Sciatic nerve (tissue), 2 donors: ENCODE measurements around the gene CNOT10. TPM values are rescaled to one million over a fixed set of nuclear protein-coding genes. Genes with fewer than 3 reads are reported as not detected.

ENCODE experiments used
- ATAC-seq: fragments of 200-7000 bp; cut with Tn5 transposase; one replicate; pipeline ENCODE4 v1.9.1; 2020; ENCODE audit warnings: mild to moderate bottlenecking, moderate library complexity
- DNase-seq: peaks from one replicate; pipeline ENCODE4 v3.0.0-alpha.2; 2020; ENCODE audit warnings: low spot score
- intact Hi-C: fragments of 100-400 bp; cut with DNase I; formaldehyde crosslinking; loops from one replicate; pipeline ENCODE4 v1.14.2; 2022
- total RNA-seq: library from RNA; stranded (reverse); fragmentation: NEBNext Ultra II Directional; extraction: Animal tissue kit (Norgen Biotek cat#: 25700); gene quantifications from one replicate; pipeline ENCODE4 v1.2.1, GENCODE V29; 2021
- donor health status: DM: no; HTN: no; CAD: no.
- donor health status: DM: no; HTN: no; CAD: no.

CNOT10 gene
- total RNA-seq, 1 donor from 2014 or later, result 45.3 TPM

DNA sequence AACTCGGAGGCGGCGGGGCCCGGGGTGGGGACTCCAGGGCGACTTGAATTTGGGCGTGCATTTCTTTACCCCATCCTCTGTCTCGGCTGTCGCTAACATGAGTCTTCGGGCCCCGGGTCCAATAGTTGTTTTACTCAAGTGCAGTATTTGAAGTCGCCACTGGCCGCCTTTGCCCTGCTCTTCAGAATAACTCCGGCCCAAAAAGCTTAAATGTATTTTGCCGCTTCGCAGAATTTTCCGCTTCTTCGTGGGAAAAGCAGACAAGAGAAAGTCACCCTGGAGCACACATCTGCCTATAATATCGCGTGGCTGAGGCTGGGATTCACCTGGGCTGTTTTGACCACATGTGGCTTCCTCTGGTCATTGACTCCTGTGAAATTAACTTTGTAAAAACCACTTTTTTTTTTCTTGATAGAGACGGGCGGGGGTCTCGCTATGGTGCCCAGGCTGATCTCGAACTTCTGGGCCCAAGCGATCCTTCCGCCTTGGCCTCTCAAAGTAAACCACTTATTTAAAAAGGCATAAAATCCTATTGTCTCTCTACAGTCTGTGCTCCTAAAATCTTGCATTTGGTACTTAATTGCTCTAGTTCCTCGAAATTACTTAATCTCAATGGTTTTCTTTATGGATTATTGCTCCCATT lies 676 bp downstream of the CNOT10 start:
- DNase-seq (no peak), ATAC-seq (no peak)
- intact Hi-C loops, result no loop called here

DNA sequence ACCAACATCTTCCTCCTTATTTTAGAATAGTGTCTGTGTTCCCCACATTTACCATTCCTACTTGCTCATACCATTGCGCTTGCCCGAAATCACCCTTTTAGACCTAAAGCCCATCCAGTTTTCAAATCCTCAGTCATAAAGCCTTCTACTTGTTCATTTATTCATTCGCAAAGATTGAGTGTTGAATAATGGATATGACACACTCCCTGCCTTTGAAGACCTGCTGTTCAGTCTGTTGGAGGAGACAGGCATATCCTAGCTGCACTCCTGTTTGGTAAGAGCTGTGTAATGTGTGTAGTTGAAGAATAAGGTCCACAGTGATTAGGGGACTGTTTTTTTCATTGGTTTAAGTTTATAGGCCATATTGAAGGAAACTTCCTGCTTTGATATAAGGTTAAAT lies 1.7 kb downstream of the CNOT10 start:
- DNase-seq, result no peak
- ATAC-seq, result no peak
- intact Hi-C loops, result no loop called here

DNA sequence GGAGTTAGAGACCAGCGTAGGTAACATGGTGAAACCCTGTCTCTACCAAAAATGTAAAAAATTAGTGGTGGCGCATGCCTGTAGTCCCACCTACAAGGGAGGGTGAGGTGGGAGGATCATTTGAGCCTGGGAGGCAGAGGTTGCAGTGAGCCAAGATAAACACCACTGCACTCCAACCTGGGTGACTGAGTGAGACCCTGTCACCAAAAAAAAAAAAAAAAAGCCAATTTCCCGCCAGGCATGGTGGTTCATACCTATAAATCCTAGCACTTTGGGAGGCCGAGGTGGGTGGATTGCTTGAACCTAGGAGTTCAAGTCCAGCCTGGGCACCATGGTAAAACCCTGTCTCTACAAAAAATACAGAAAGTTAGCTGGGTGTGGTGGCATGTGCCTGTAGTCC lies 6.9 kb downstream of the CNOT10 start:
- DNase-seq (no peak), ATAC-seq (no peak)
- intact Hi-C loops, result no loop called here

DNA sequence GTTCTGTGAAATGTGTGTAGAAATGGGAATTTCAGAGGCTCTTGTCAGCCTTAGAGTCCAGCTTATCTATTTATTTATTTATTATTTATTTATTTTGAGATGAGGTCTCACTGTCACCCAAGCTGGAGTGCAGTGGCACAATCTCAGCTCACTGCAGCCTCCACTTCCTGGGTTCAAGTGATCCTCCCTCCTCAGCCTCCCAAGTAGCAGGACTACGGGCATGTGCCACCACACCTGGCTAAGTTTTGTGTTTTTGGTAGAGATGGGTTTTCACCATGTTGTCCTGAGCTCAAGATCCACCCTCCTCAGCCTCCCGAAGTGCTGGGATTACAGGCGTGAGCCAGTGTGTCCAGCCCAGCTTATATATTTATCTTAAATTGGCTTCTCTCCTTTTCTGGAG lies 11.5 kb downstream of the CNOT10 start:
- DNase-seq, result no peak
- no peak for ATAC-seq
- intact Hi-C loops, result no loop called here

- ATAC-seq (no peak), DNase-seq (no peak)
- intact Hi-C loops, result no loop called here
These were observed 13.5 kb downstream of the CNOT10 start for GRCh38 chr3:32698506-32698905.

GRCh38 chr3:32699429-32699828 lies 14.4 kb downstream of the CNOT10 start:
- DNase-seq (no peak), ATAC-seq (no peak)
- intact Hi-C loops, result no loop called here

DNA sequence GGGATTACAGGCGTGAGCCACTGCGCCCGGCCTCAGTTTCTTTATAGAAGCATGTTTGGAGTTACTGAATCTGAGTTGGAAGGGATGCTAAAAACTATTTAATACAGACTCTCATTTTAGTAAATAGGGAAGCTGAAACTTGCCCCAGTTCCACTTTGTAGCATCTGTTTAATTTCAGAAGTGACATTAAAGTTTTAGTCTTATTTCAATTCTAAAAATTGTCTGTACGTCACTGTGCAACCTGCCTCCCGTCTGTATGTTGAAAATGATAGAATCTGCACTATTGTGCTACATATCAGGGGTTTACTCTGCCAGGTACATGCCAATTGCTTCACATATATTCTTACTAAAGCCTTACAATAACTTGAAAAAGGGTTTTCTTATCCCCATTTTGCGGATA lies 15.3 kb downstream of the CNOT10 start:
- DNase-seq, result no peak
- no peak for ATAC-seq
- intact Hi-C loops, result no loop called here

DNA sequence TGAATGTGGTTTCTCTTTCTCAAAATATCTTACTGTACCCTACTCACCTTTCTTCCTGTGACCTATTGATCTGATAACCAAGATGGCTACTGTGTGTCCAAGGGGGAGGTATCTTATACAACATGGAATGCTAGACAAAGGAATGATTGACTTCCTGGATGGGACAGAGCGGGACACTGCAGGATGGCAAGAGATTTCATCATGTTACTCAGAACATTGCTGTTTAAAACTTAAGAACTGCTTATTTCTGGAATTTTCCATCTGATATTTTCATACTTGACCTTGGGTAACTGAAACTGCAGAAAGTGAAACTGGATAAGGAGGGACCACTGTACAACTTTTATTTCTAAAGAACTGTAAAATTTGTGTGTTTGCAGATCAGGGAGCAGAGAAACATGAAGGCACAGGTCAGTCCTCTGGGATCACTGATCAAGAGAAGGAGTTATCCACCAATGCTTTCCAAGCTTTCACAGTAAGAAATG lies 18.5 kb downstream of the CNOT10 start:
- DNase-seq, result no peak
- intact Hi-C loops, result no loop called here
- no peak for ATAC-seq

DNA sequence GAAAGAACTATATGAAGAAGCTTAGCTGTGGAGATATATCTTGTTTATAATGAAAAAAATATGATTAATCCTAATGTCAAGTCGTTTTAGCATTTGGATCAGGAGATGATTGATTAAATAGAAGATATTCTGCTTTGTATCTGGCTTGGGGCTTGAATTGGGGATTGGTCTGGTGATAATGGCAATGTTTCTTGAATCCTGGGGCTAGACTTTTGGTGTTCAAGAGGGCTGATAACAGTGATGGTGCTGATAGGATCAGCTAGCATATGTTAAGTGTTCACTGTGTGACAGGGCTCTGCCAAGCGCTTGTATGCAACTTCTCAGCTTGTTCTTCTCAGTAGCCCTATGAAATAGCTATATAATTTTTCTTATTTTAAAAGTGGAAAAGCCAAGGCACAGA lies 20.2 kb downstream of the CNOT10 start:
- ATAC-seq (no peak), DNase-seq (no peak)
- intact Hi-C loops, result no loop called here

DNA sequence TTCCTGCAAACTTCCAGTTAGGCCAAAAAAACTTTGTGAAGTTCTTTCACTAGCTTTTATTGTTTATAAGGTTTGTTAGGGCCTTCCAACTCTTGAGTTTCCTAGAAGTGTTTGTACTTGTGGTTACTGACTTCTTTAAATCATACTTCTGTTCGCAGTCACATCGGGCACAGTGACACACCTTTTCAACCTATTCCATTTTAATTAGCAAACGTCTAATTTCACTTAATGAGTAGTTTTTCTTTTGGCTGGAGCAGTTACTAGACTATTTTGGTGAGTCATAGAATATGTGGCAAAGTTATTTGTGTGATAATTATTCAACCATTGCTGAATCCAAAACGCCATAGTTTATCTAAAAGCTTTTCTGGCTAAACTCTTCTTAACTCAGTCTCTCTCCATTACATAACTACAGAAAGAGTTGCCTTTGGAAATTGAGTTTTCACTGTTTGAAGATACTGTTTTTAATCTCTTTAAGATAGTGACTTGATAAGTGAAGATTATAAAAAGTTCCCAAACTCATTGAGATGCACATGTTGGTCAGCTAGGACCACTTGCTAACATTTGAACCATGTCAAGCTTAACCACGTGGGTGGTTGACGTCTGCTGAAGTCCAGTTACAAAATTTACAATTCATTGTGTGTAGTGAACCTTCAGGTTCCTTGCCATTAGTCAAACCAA lies 21.5 kb downstream of the CNOT10 start:
- intact Hi-C loops, result no loop called here
- DNase-seq (no peak), ATAC-seq (no peak)

DNA sequence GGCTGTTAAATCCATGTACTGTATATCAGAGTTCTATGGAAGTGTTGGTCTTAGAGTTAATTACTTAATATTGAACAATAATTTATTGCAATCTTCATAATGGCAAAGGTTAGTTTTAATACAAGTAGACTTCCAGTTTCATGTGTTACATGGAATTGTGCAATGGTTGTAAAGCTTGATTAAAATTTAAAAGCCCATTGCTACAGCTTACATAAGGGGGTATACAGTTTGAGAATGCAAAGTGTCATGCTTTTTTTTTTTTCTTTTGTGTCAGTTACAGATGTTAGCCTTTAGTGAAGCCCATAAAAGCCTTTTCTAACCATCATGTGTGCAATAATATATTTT lies 22.0 kb downstream of the CNOT10 start:
- no peak for ATAC-seq
- no peak for DNase-seq
- intact Hi-C loops, result no loop called here

GRCh38 chr3:32708672-32709283 lies 23.8 kb downstream of the CNOT10 start:
- DNase-seq (no peak), ATAC-seq (no peak)
- intact Hi-C loops, result no loop called here

GRCh38 chr3:32709346-32709745 lies 24.4 kb downstream of the CNOT10 start:
- DNase-seq (no peak), ATAC-seq (no peak)
- intact Hi-C loops, result no loop called here

DNA sequence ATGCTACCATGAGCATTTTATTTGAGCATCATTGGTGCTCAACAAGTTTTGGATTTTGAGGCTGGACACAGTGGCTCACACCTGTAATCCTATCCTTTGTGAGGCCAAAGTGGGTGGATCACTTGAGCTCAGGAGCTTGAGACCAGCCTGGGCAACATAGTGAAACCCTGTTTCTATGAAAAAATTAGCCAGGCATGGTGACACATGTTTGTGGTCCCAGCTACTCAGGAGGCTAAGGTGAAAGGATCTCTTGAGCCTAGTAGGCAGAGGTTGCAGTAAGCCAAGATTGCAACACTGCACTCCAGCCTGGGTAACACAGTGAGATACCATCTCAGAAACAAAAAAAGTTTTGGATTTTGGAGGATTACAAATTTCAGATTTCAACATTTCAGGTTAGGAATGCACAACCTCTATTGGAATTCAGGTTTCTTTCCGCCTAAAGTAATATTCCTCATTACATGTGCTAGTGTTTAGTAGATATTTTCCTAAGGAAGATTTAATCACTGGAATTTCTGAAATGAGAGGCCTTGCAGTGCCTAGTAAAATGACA lies 27.6 kb downstream of the CNOT10 start:
- ATAC-seq (no peak), DNase-seq (no peak)
- intact Hi-C loops, result no loop called here

DNA sequence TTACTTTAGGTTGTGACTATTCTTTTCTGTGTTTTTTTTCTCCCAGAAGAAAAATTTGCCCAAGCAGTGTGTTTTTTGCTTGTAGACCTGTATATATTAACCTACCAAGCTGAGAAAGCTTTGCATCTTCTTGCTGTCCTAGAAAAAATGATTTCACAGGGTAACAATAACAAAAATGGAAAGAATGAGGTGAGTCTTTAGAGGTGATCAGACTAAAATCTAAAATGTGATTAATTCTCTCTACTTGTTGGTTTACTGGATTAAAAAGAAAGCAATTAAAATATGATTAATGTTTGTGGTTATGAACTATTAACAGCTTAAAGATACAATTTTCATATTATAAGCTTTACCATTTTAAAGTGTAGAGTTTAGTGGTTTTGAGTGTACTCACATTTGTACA lies 28.2 kb downstream of the CNOT10 start:
- DNase-seq (no peak), ATAC-seq (no peak)
- intact Hi-C loops, result no loop called here

- no peak for ATAC-seq
- intact Hi-C loops, result no loop called here
- DNase-seq, result no peak
These were observed 34.3 kb downstream of the CNOT10 start for GRCh38 chr3:32719335-32719734.

DNA sequence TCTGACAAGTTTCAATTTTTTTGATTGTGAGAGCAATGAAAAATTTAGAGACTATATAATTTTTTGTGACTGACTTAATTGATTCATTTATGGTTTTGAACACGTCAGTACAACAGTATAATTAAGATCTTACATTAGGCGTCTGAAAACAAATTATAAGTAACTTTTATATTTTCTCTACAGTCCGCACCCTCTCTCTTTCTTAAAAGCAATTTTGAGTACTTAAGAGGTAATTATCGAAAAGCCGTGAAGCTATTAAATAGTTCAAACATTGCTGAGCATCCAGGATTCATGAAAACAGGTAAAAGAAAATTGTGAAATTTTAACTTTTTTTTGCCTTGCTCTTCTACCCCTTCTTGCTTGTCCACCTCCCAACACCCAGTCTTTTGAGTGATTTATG lies 34.9 kb downstream of the CNOT10 start:
- DNase-seq, result no peak
- intact Hi-C loops, result no loop called here
- no peak for ATAC-seq

GRCh38 chr3:32725721-32726120 lies 40.7 kb downstream of the CNOT10 start:
- no peak for DNase-seq
- intact Hi-C loops, result no loop called here
- no peak for ATAC-seq

GRCh38 chr3:32733631-32734229 lies 48.7 kb downstream of the CNOT10 start:
- intact Hi-C loops, result no loop called here
- no peak for ATAC-seq

DNA sequence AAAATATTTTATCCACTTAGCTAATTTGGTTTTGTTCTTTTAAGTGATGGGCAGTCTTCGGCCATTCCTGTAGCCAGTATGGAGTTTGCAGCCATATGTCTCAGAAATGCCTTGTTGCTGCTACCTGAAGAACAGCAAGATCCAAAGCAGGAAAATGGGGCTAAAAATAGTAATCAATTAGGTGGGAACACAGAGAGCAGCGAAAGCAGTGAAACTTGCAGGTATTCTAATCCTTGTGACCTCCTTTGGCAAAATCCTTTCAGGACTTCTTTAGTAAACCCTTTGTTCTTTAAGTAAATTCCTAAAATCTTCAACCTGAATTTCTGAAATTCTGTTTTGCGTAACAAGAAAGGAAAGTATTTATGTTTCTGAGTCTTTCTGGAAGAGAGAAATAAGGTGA lies 49.8 kb downstream of the CNOT10 start:
- DNase-seq (no peak), ATAC-seq (no peak)
- intact Hi-C loops, result no loop called here

More at GRCh38 chr3:32733631-32734229, 48.7 kb downstream of the CNOT10 start:
- no peak for DNase-seq
